Subcutaneous adipose tissue (tissue), 4 donors: ENCODE measurements around the gene TCF23. TPM values are rescaled to one million over a fixed set of nuclear protein-coding genes. Genes with fewer than 3 reads are reported as not detected.

ENCODE experiments used
- CTCF ChIP-seq: fragments of 450-650 bp; IDR thresholded peaks from one replicate; pipeline ENCODE4 v1.5.1; 2016; ENCODE audit warnings: low read depth, mild to moderate bottlenecking, control low read depth, antibody characterized with exemption, moderate library complexity
- total RNA-seq, 4 donors: library from RNA; depleted of rRNA; stranded (reverse); fragments of >200 nt; gene quantifications; one replicate each; pipeline ENCODE4 v1.1.0, GENCODE V29; 2016

The TCF23 gene
- total RNA-seq: under 1 TPM in 1 of 4 donors, not detected in 3; under 0.01 TPM

GRCh38 chr2:27148801-27149439 lies at the start of gene TCF23:
TCF23 (plus strand) TSS chr2:27149004; CDS start chr2:27149134, 130 bp downstream.
- no peak for TF ChIP-seq CTCF

- TF ChIP-seq CTCF: no peak
These were observed 49.4 kb upstream of the TCF23 start for GRCh38 chr2:27099334-27099955.

GRCh38 chr2:27100036-27100435 lies 48.8 kb upstream of the TCF23 start:
- TF ChIP-seq CTCF: no peak

- no peak for TF ChIP-seq CTCF
These were observed 46.5 kb upstream of the TCF23 start for GRCh38 chr2:27102329-27102728.

GRCh38 chr2:27105981-27106380 lies 42.8 kb upstream of the TCF23 start:
- TF ChIP-seq CTCF: no peak

GRCh38 chr2:27108221-27108620 lies 40.6 kb upstream of the TCF23 start:
- no peak for TF ChIP-seq CTCF

GRCh38 chr2:27109083-27109482 lies 39.7 kb upstream of the TCF23 start:
- no peak for TF ChIP-seq CTCF
